B cell (primary cell): Measurements from ENCODE around the gene CENPX. TPM values are rescaled to one million over a fixed set of nuclear protein-coding genes. Genes with fewer than 3 reads are reported as not detected.
A peak's percentile ranks its signal among the peaks of the same experiment; 100 is the strongest.

Source experiments
- ATAC-seq: fragments of 200-7000 bp; cut with Tn5 transposase; one replicate; pipeline ENCODE4 v1.10.0; 2021; ENCODE audit warnings: low read depth, mild to moderate bottlenecking, moderate number of reproducible peaks, moderate library complexity
- CTCF ChIA-PET: fragments of 350-600 bp; sonication (Branson Sonifier 250); formaldehyde crosslinking; loops from one replicate; lab custom pipeline; 2021; ENCODE audit warnings: antibody characterized with exemption, inconsistent platforms; lab: Charles Lee
- POLR2A ChIA-PET: fragments of 350-600 bp; sonication (Branson Sonifier 250); formaldehyde crosslinking; loops from one replicate; lab custom pipeline; 2021; ENCODE audit warnings: antibody characterized with exemption; lab: Charles Lee
- DNase-seq: peaks from one replicate; pipeline ENCODE4 v3.0.0; 2013
- H2AFZ ChIP-seq: 2 replicates; pipeline ENCODE4 v1.6.1; 2012; ENCODE audit warnings: mild to moderate bottlenecking, low read depth, low read length; ENCODE audit not compliant: insufficient read depth, poor library complexity, severe bottlenecking
- H3K27ac ChIP-seq, 2 donors: 1 replicate in 1 of 2; 2 replicates in 1 of 2; pipeline ENCODE4 v1.5.1; 2012 to 2013; ENCODE audit warnings: low read length in 2 of 2, mild to moderate bottlenecking in 2 of 2, moderate library complexity in 1 of 2
- H3K27me3 ChIP-seq, 4 experiments: fragments of 200-600 bp in 1 of 4; sonication (generic) in 1 of 4; replicated peaks in 1 of 4; 1 replicate in 2 of 4; 2 replicates in 2 of 4; pipeline versions ENCODE4 v1.6.1 to v1.7.0; 2013 to 2016; ENCODE audit warnings: low read length in 3 of 4, mild to moderate bottlenecking in 2 of 4, mixed read lengths in 1 of 4, moderate library complexity in 1 of 4; ENCODE audit not compliant: insufficient read depth in 4 of 4, control insufficient read depth in 3 of 4; ENCODE audit errors: control extremely low read depth in 1 of 4
- H3K36me3 ChIP-seq, 2 experiments: replicated peaks in 1 of 2; 1 replicate in 1 of 2; 2 replicates in 1 of 2; pipeline versions ENCODE4 v1.6.1 to v1.7.1; 2013; ENCODE audit warnings: low read length in 1 of 2; ENCODE audit not compliant: insufficient read depth in 2 of 2, control insufficient read depth in 1 of 2; ENCODE audit errors: control extremely low read depth in 1 of 2, extremely low read depth in 1 of 2
- H3K4me1 ChIP-seq, 2 donors: fragments of 200-600 bp in 1 of 2; sonication (generic) in 1 of 2; 1 replicate in 1 of 2; 2 replicates in 1 of 2; pipeline versions ENCODE4 v1.5.1 to v1.6.1; 2013 to 2017; ENCODE audit warnings: low read length in 2 of 2; ENCODE audit not compliant: control insufficient read depth in 2 of 2, insufficient read depth in 2 of 2
- H3K4me2 ChIP-seq: replicated peaks from 2 replicates; pipeline ENCODE3; 2012; ENCODE audit warnings: mild to moderate bottlenecking, low read depth, low read length; ENCODE audit not compliant: poor library complexity, severe bottlenecking
- H3K4me3 ChIP-seq, 5 experiments: fragments of 200-600 bp in 1 of 5; sonication (generic) in 1 of 5; 1 replicate in 3 of 5; 2 replicates in 2 of 5; pipeline versions ENCODE4 v1.5.1 to v1.7.0; 2011 to 2016; ENCODE audit warnings: low read length in 4 of 5, mild to moderate bottlenecking in 4 of 5, low read depth in 2 of 5, control low read depth in 1 of 5, moderate library complexity in 1 of 5; ENCODE audit not compliant: insufficient read depth in 1 of 5; ENCODE audit errors: control extremely low read depth in 1 of 5, extremely low read depth in 1 of 5
- H3K79me2 ChIP-seq: fragments of 200-600 bp; sonication (generic); one replicate; pipeline ENCODE4 v1.6.0; 2016; ENCODE audit warnings: low read length; ENCODE audit not compliant: control insufficient read depth, insufficient read depth
- H3K9ac ChIP-seq: fragments of 200-600 bp; sonication (generic); 2 replicates; pipeline ENCODE4 v1.6.1; 2017; ENCODE audit warnings: mild to moderate bottlenecking, low read length, moderate library complexity
- H3K9me3 ChIP-seq, 3 donors: one replicate each; pipeline versions ENCODE4 v1.6.1 to v1.7.1; 2013; ENCODE audit warnings: low read length in 2 of 3; ENCODE audit not compliant: control insufficient read depth in 2 of 3, insufficient read depth in 1 of 3; ENCODE audit errors: control extremely low read depth in 1 of 3
- H4K20me1 ChIP-seq: 2 replicates; pipeline ENCODE4 v1.6.0; 2012; ENCODE audit warnings: mild to moderate bottlenecking, low read length; ENCODE audit not compliant: insufficient read depth, control insufficient read depth, poor library complexity, severe bottlenecking
- H3K27ac Mint-ChIP-seq: one replicate; pipeline ENCODE4 v1.8.0; 2021; ENCODE audit warnings: mixed read lengths
- H3K27me3 Mint-ChIP-seq: one replicate; pipeline ENCODE4 v1.8.0; 2021; ENCODE audit warnings: mixed read lengths
- H3K4me1 Mint-ChIP-seq: one replicate; pipeline ENCODE4 v1.8.0; 2021; ENCODE audit warnings: mixed read lengths
- H3K4me3 Mint-ChIP-seq: one replicate; pipeline ENCODE4 v1.8.0; 2021; ENCODE audit warnings: mixed read lengths
- H3K9me3 Mint-ChIP-seq: one replicate; pipeline ENCODE4 v1.8.0; 2022; ENCODE audit warnings: mixed read lengths; ENCODE audit not compliant: insufficient read depth
- CTCF ChIP-seq: fragments of 200-600 bp; IDR thresholded peaks from one replicate; pipeline ENCODE4 v1.8.0; 2022; ENCODE audit warnings: antibody characterized with exemption, mild to moderate bottlenecking
- EZH2 ChIP-seq: IDR thresholded peaks from 2 replicates; pipeline ENCODE4 v1.6.1; 2012; ENCODE audit warnings: borderline replicate concordance, low read depth, mild to moderate bottlenecking, moderate library complexity, low read length; ENCODE audit not compliant: insufficient read depth, poor library complexity, severe bottlenecking
- WGBS: methylation state at CpG from one replicate; pipeline ENCODE4 v1.1.5; 2013; ENCODE audit warnings: missing lambda C conversion rate; ENCODE audit not compliant: insufficient coverage; 5-methylcytosine and 5-hydroxymethylcytosine counted together
- intact Hi-C: fragments of 100-400 bp; cut with micrococcal nuclease; formaldehyde crosslinking; loops from one replicate; pipeline ENCODE4 v1.10.0; 2022
- polyA plus RNA-seq: library from polyadenylated mRNA; depleted of rRNA; stranded (reverse); fragments of >200 nt; gene quantifications from 2 replicates; pipeline ENCODE4 v1.2.3, GENCODE V29; 2012
- total RNA-seq, 2 donors: library from RNA; stranded (reverse); fragments of 120-200 nt in 1 of 2; gene quantifications; 1 replicate in 1 of 2; 2 replicates in 1 of 2; pipeline versions ENCODE4 v1.2.3 to v1.2.4, GENCODE V29; 2013 to 2022

Gene CENPX
- total and polyA plus RNA-seq, 2 donors (not counting 1 experiment from before 2014, with no cell fraction given): 37.0 to 40.1 TPM

GRCh38 chr17:82028246-82028645, 5.6 kb upstream of the CENPX start:
- Histone ChIP-seq H3K4me3 (no peak overlapping the region), H3K79me2 (peaks cover 13% of the 10 kb centered on the region), H3K9ac (no peak overlapping the region), H3K27me3 (peaks cover 0 to 46% (median 3%) of the 10 kb centered on the region in 4 experiments), H3K36me3 (no peaks in the 10 kb centered on the region), H3K4me2 (no peak overlapping the region), H2AFZ (no peak overlapping the region), H4K20me1 (peaks cover 31% of the 10 kb centered on the region), H3K9me3 (peaks cover 0 to 10% (median 0%) of the 10 kb centered on the region in 3 donors), H3K4me1 (peaks cover 22 to 31% of the 10 kb centered on the region in 2 donors), H3K27ac (no peak overlapping the region)
- Mint-ChIP-seq H3K4me3 (no peak overlapping the region), H3K9me3 (no peaks in the 10 kb centered on the region), H3K27me3 (no peaks in the 10 kb centered on the region), H3K4me1 (peaks cover 16% of the 10 kb centered on the region), H3K27ac (no peak overlapping the region)
- ChIA-PET CTCF (interaction anchor here (1.3 kb wide), 1 partner anchor 10 kb away, joined by 3 read pairs; the partner anchor contains the start of gene DCXR), POLR2A (interaction anchor here (0.6 to 1.5 kb wide), 2 partner anchors 9 to 84 kb away, joined by 3 to 4 read pairs; partner anchors contain the start of gene DCXR)
- 98% methylated on average over 13 of the region's 13 CpGs for WGBS
- intact Hi-C loops: no loop called here
- ATAC-seq (no peak), DNase-seq (no peak)
- TF ChIP-seq EZH2 (no peak), CTCF (no peak)

- peak overlapping the region; percentile 16 for H3K4me3 Mint-ChIP-seq
Observed at GRCh38 chr17:82025401-82026107, 2.9 kb upstream of the CENPX start.

More at GRCh38 chr17:82025401-82026107, 2.9 kb upstream of the CENPX start:
- peaks cover 26 to 37% of the 10 kb centered on the region in 2 donors for H3K4me1 ChIP-seq
- intact Hi-C loops: no loop called here
- H3K9ac ChIP-seq: no peak overlapping the region
- H3K4me1 Mint-ChIP-seq: peaks cover 22% of the 10 kb centered on the region
- no peaks in the 10 kb centered on the region for H3K36me3 ChIP-seq
- no peak overlapping the region for H2AFZ ChIP-seq
- TF ChIP-seq CTCF (no peak), EZH2 (no peak)
- H4K20me1 ChIP-seq: peaks cover 44% of the 10 kb centered on the region
- DNase-seq (no peak), ATAC-seq (no peak)
- POLR2A ChIA-PET: interaction anchor here (0.5 to 0.9 kb wide), 2 partner anchors 58 to 187 kb away, joined by 3 to 5 read pairs; partner anchors contain the start of gene CCDC57
- peaks cover 0 to 32% (median 0%) of the 10 kb centered on the region in 4 experiments for H3K27me3 ChIP-seq
- no peak overlapping the region for H3K4me3 ChIP-seq
- no peak overlapping the region for H3K4me2 ChIP-seq
- H3K27ac Mint-ChIP-seq: no peak overlapping the region
- H3K27ac ChIP-seq: no peak overlapping the region
- peaks cover 0 to 5% (median 0%) of the 10 kb centered on the region in 3 donors for H3K9me3 ChIP-seq
- H3K9me3 Mint-ChIP-seq: no peaks in the 10 kb centered on the region
- 95% methylated on average over 25 of the region's 25 CpGs for WGBS
- no peaks in the 10 kb centered on the region for H3K27me3 Mint-ChIP-seq
- H3K79me2 ChIP-seq: peaks cover 23% of the 10 kb centered on the region
- CTCF ChIA-PET: interaction anchor here (1.0 to 2.1 kb wide), 2 partner anchors 12 to 66 kb away, joined by 3 to 7 read pairs; partner anchors contain the start of gene DCXR
